Neural progenitor cell (in vitro differentiated cells): ENCODE measurements around the gene SART1.

Experiments
- CTCF ChIP-seq: fragments of 200-600 bp; sonication (generic); IDR thresholded peaks from 2 replicates; pipeline ENCODE4 v1.5.1; 2017; ENCODE audit warnings: antibody characterized with exemption, mild to moderate bottlenecking
- EZH2 ChIP-seq: fragments of 200-600 bp; sonication (generic); IDR thresholded peaks from 2 replicates; pipeline ENCODE4 v1.6.1; 2017; ENCODE audit warnings: antibody characterized with exemption, mild to moderate bottlenecking, moderate library complexity
- EZH2phosphoT487 ChIP-seq: fragments of 200-600 bp; sonication (generic); IDR thresholded peaks from 2 replicates; pipeline ENCODE4 v1.6.1; 2017; ENCODE audit warnings: antibody characterized with exemption

GRCh38 chr11:65958291-65958690 is 3.2 kb upstream of the SART1 start:
- no peak for TF ChIP-seq CTCF
- no peak for TF ChIP-seq EZH2phosphoT487
- no peak for TF ChIP-seq EZH2
